HEK293 (cell line): ENCODE data around the gene HDHD3.

Experiments
- BCL11B ChIP-seq: fragments of 450-650 bp; formaldehyde crosslinking; IDR thresholded peaks from 2 replicates; pipeline ENCODE4 v1.5.1; 2016; ENCODE audit warnings: low read depth, missing biosample characterization, missing genetic modification characterization
- SALL2 ChIP-seq: fragments of 450-650 bp; formaldehyde crosslinking; IDR thresholded peaks from 2 replicates; pipeline ENCODE4 v1.5.0; 2017; ENCODE audit warnings: missing biosample characterization, mild to moderate bottlenecking, missing genetic modification characterization, borderline replicate concordance
- TRIM28 ChIP-seq: IDR thresholded peaks from 2 replicates; pipeline ENCODE4 v1.6.1; 2011; ENCODE audit warnings: low read length, control low read depth, borderline replicate concordance
- ZNF112 ChIP-seq: fragments of 450-650 bp; formaldehyde crosslinking; IDR thresholded peaks from 2 replicates; pipeline ENCODE4 v1.5.0; 2017; ENCODE audit warnings: missing biosample characterization, missing genetic modification characterization
- ZNF121 ChIP-seq: fragments of 450-650 bp; formaldehyde crosslinking; IDR thresholded peaks from 2 replicates; pipeline ENCODE4 v1.5.1; 2016; ENCODE audit warnings: missing biosample characterization, missing genetic modification characterization
- ZNF174 ChIP-seq: fragments of 450-650 bp; formaldehyde crosslinking; IDR thresholded peaks from 2 replicates; pipeline ENCODE4 v1.5.0; 2017; ENCODE audit warnings: missing biosample characterization, mild to moderate bottlenecking, missing genetic modification characterization
- ZNF555 ChIP-seq: fragments of 450-650 bp; formaldehyde crosslinking; conservative IDR thresholded peaks from 2 replicates; pipeline ENCODE4 v1.5.1; 2017; ENCODE audit warnings: missing biosample characterization, mild to moderate bottlenecking, missing genetic modification characterization, inconsistent platforms
- ZNF629 ChIP-seq: fragments of 450-650 bp; formaldehyde crosslinking; IDR thresholded peaks from 2 replicates; pipeline ENCODE4 v1.5.1; 2017; ENCODE audit warnings: missing biosample characterization, missing genetic modification characterization
- TF ChIP-seq, protein P1 (sequence below): fragments of 450-650 bp; formaldehyde crosslinking; IDR thresholded peaks from 2 replicates; pipeline ENCODE4 v1.5.1; 2016; ENCODE audit warnings: missing biosample characterization, missing genetic modification characterization
- TF ChIP-seq, protein P2 (sequence below): fragments of 450-650 bp; formaldehyde crosslinking; IDR thresholded peaks from 2 replicates; pipeline ENCODE4 v1.5.1; 2017; ENCODE audit warnings: missing biosample characterization, missing genetic modification characterization
- TF ChIP-seq, protein P3 (sequence below): fragments of 450-650 bp; formaldehyde crosslinking; IDR thresholded peaks from 2 replicates; pipeline ENCODE4 v1.5.1; 2016; ENCODE audit warnings: missing biosample characterization, missing genetic modification characterization
- TF ChIP-seq, protein P4 (sequence below): fragments of 450-650 bp; formaldehyde crosslinking; IDR thresholded peaks from 2 replicates; pipeline ENCODE4 v1.5.1; 2017; ENCODE audit warnings: missing biosample characterization, missing genetic modification characterization

DNA sequence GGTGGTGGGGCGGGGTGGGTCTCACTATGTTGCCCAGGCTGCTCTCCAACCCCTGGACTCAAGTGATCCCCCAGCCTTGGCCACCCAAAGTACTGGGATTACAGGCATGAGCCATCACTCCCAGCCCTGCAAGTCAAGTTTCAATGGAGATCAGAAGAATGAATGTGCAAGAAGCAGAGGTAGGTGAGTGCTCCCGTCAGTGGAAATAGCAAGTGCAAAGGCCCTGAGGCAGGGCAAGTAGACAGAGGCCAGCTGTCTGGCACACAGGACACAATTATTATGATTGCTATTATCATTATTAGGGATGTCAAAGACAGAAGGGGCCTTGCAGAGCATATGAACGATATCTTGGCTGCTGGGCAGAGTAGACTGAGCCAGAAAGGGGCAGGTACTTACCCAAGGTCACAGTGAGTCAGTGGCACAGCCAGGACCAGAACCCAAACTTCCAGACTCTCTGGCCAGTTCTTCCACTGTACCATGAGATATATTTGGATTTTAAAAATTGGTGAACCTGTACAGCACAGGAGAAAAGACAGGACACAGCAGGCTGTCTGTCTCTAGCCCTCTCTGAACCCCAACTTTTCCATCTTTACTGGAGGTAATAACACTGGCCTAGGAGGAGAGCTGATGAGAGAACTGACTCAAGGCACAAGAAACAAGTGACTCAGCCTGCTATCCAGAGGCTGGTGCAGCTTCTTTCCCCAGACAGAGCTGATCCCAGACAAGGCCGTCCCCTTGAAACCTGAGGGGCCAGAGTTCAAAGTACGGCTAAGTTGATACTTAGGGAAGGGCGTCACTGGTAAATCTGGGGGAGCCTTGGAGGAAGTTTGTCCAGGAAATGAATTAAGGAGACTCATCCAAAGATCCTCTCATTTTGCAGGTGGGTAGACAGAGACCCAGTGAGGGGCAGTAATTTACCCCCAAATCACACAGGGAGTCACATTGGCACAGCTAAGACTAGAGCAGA is 1.4 kb downstream of the HDHD3 start:
- TF ChIP-seq ZNF555 (tag by site-specific recombination) (no peak), BCL11B (tag by site-specific recombination) (no peak), ZNF629 (tag by site-specific recombination) (no peak), ZNF112 (no peak), ZNF121 (0 out of 2 replicates have a peak, but pooled peaks have one; percentile 35), ZNF174 (tag by site-specific recombination) (no peak), SALL2 (tag by site-specific recombination) (no peak), TRIM28 (no peak)
- TF ChIP-seq, protein P1, sequence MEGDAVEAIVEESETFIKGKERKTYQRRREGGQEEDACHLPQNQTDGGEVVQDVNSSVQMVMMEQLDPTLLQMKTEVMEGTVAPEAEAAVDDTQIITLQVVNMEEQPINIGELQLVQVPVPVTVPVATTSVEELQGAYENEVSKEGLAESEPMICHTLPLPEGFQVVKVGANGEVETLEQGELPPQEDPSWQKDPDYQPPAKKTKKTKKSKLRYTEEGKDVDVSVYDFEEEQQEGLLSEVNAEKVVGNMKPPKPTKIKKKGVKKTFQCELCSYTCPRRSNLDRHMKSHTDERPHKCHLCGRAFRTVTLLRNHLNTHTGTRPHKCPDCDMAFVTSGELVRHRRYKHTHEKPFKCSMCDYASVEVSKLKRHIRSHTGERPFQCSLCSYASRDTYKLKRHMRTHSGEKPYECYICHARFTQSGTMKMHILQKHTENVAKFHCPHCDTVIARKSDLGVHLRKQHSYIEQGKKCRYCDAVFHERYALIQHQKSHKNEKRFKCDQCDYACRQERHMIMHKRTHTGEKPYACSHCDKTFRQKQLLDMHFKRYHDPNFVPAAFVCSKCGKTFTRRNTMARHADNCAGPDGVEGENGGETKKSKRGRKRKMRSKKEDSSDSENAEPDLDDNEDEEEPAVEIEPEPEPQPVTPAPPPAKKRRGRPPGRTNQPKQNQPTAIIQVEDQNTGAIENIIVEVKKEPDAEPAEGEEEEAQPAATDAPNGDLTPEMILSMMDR (tag by site-specific recombination) = no peak
- TF ChIP-seq, protein P2, sequence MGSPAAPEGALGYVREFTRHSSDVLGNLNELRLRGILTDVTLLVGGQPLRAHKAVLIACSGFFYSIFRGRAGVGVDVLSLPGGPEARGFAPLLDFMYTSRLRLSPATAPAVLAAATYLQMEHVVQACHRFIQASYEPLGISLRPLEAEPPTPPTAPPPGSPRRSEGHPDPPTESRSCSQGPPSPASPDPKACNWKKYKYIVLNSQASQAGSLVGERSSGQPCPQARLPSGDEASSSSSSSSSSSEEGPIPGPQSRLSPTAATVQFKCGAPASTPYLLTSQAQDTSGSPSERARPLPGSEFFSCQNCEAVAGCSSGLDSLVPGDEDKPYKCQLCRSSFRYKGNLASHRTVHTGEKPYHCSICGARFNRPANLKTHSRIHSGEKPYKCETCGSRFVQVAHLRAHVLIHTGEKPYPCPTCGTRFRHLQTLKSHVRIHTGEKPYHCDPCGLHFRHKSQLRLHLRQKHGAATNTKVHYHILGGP (tag by site-specific recombination) = no peak
- TF ChIP-seq, protein P3, sequence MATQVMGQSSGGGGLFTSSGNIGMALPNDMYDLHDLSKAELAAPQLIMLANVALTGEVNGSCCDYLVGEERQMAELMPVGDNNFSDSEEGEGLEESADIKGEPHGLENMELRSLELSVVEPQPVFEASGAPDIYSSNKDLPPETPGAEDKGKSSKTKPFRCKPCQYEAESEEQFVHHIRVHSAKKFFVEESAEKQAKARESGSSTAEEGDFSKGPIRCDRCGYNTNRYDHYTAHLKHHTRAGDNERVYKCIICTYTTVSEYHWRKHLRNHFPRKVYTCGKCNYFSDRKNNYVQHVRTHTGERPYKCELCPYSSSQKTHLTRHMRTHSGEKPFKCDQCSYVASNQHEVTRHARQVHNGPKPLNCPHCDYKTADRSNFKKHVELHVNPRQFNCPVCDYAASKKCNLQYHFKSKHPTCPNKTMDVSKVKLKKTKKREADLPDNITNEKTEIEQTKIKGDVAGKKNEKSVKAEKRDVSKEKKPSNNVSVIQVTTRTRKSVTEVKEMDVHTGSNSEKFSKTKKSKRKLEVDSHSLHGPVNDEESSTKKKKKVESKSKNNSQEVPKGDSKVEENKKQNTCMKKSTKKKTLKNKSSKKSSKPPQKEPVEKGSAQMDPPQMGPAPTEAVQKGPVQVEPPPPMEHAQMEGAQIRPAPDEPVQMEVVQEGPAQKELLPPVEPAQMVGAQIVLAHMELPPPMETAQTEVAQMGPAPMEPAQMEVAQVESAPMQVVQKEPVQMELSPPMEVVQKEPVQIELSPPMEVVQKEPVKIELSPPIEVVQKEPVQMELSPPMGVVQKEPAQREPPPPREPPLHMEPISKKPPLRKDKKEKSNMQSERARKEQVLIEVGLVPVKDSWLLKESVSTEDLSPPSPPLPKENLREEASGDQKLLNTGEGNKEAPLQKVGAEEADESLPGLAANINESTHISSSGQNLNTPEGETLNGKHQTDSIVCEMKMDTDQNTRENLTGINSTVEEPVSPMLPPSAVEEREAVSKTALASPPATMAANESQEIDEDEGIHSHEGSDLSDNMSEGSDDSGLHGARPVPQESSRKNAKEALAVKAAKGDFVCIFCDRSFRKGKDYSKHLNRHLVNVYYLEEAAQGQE (tag by site-specific recombination) = no peak
- TF ChIP-seq, protein P4, sequence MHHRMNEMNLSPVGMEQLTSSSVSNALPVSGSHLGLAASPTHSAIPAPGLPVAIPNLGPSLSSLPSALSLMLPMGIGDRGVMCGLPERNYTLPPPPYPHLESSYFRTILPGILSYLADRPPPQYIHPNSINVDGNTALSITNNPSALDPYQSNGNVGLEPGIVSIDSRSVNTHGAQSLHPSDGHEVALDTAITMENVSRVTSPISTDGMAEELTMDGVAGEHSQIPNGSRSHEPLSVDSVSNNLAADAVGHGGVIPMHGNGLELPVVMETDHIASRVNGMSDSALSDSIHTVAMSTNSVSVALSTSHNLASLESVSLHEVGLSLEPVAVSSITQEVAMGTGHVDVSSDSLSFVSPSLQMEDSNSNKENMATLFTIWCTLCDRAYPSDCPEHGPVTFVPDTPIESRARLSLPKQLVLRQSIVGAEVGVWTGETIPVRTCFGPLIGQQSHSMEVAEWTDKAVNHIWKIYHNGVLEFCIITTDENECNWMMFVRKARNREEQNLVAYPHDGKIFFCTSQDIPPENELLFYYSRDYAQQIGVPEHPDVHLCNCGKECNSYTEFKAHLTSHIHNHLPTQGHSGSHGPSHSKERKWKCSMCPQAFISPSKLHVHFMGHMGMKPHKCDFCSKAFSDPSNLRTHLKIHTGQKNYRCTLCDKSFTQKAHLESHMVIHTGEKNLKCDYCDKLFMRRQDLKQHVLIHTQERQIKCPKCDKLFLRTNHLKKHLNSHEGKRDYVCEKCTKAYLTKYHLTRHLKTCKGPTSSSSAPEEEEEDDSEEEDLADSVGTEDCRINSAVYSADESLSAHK (tag by site-specific recombination) = no peak
